ENCODE measurements around the gene SCNN1A.

DNA sequence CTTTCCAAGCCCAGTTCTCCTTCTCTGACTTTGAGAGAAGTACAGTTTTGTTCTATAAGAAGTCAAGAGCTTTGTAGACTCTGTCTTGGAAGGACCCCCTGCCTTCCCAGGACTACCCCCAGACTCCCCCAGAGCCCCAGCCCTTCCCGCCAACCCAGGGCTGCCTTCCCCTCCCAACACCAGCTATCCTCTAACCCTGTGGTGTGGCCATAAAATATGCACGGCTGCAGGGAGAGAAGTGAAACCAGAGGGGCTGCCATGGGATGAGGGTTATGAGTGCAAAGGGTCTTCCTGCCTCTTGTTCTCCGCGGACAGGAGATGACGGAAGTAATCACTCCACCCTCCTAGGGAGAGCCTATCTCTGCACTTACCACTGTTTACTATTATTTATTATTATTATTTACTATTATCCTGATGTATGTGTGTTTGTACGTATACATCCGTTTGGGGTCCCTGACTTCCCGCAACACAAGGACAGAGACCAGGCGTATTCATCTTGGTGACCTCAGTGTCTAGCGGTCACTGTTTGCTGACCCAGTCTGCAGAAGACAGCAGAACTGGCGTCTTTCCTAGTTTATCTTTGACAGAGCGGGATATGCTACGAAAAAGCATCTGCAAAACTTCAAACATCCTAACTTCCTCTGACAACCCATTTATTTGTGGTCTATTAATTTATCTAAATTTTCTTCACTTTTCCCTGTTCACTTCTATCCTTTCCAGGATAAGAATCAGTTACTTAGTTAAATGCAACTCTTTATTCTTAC is 3.5 kb upstream of the SCNN1A start:
- TF ChIP-seq POLR2A (IDR thresholded peaks at IDR 0.05; ENCODE audit: low read depth, low read length) (no peak), POLR2AphosphoS5 (IDR thresholded peaks at IDR 0.05; ENCODE audit: low read depth, low read length) (no peak), TAF1 (IDR thresholded peaks at IDR 0.05; ENCODE audit: borderline replicate concordance, low read depth, low read length) (no peak)

All from GM12892 (cell line).